Lung (tissue), 12 donors: ENCODE results near the gene SSR1. TPM values are rescaled to one million over a fixed set of nuclear protein-coding genes. Genes with fewer than 3 reads are reported as not detected.

ENCODE experiments used
- ATAC-seq: fragments of 200-7000 bp; cut with Tn5 transposase; one replicate; pipeline ENCODE4 v1.9.1; 2020; ENCODE audit warnings: moderate number of reproducible peaks; ENCODE audit not compliant: insufficient read depth, low FRiP score
- DNase-seq, 3 donors: peaks; one replicate each; pipeline ENCODE4 v3.0.0-alpha.2; 2013 to 2017
- H3K27ac ChIP-seq, 2 donors: one replicate each; pipeline ENCODE4 v1.5.1; 2013; ENCODE audit warnings: mild to moderate bottlenecking in 2 of 2, moderate library complexity in 2 of 2, control low read depth in 1 of 2, inconsistent platforms in 1 of 2, low read depth in 1 of 2, low read length in 1 of 2
- H3K27me3 ChIP-seq, 3 donors: one replicate each; pipeline ENCODE4 v1.5.1; 2013; ENCODE audit warnings: low read length in 2 of 3; ENCODE audit not compliant: control insufficient read depth in 3 of 3, insufficient read depth in 3 of 3
- H3K36me3 ChIP-seq, 4 donors: one replicate each; pipeline ENCODE4 v1.5.1; 2013; ENCODE audit warnings: low read length in 4 of 4, mild to moderate bottlenecking in 1 of 4, moderate library complexity in 1 of 4; ENCODE audit not compliant: control insufficient read depth in 4 of 4, insufficient read depth in 4 of 4
- H3K4me1 ChIP-seq, 5 donors: one replicate each; pipeline ENCODE4 v1.5.1; 2013; ENCODE audit warnings: low read length in 5 of 5, mild to moderate bottlenecking in 2 of 5, moderate library complexity in 1 of 5; ENCODE audit not compliant: control insufficient read depth in 5 of 5, insufficient read depth in 5 of 5
- H3K4me3 ChIP-seq: one replicate; pipeline ENCODE4 v1.5.1; 2013; ENCODE audit warnings: mild to moderate bottlenecking, control low read depth, moderate library complexity
- H3K9ac ChIP-seq, 2 donors: one replicate each; pipeline ENCODE4 v1.5.1; 2013; ENCODE audit warnings: low read length in 2 of 2, control low read depth in 1 of 2; ENCODE audit not compliant: insufficient read depth in 1 of 2
- H3K9me3 ChIP-seq, 4 donors: one replicate each; pipeline ENCODE4 v1.5.1; 2013; ENCODE audit warnings: low read length in 3 of 4, mild to moderate bottlenecking in 1 of 4, moderate library complexity in 1 of 4; ENCODE audit not compliant: control insufficient read depth in 4 of 4, insufficient read depth in 3 of 4
- CTCF ChIP-seq: IDR thresholded peaks from 2 replicates; pipeline ENCODE4 v1.5.1; 2012; ENCODE audit warnings: mild to moderate bottlenecking; ENCODE audit errors: control extremely low read depth, extremely low read depth
- WGBS, 2 donors: extraction: QIAGEN DNeasy Blood & Tissue Kit; methylation state at CpG; one replicate each; pipeline ENCODE4 v1.1.7; 2013; 5-methylcytosine and 5-hydroxymethylcytosine counted together
- polyA plus RNA-seq, 2 donors: library from polyadenylated mRNA; stranded (reverse); fragments of 200-250 nt; gene quantifications; one replicate each; pipeline ENCODE4 v1.2.1, GENCODE V29; 2013
- total RNA-seq, 2 donors: library from RNA; depleted of rRNA in 1 of 2; stranded (reverse); fragments of >200 nt in 1 of 2; gene quantifications; one replicate each; pipeline ENCODE4 v1.2.1, GENCODE V29; 2014 to 2021
- donor health status: control.
- donor health status: control.
- donor health status: Bipolar disorder and iron deficiency.
- donor health status: healthy.
- donor health status: DM: yes; HTN: yes; CAD: no.

SSR1 gene
- total and polyA plus RNA-seq, 4 donors, result 22.4 to 150 (median 90.1) TPM

DNA sequence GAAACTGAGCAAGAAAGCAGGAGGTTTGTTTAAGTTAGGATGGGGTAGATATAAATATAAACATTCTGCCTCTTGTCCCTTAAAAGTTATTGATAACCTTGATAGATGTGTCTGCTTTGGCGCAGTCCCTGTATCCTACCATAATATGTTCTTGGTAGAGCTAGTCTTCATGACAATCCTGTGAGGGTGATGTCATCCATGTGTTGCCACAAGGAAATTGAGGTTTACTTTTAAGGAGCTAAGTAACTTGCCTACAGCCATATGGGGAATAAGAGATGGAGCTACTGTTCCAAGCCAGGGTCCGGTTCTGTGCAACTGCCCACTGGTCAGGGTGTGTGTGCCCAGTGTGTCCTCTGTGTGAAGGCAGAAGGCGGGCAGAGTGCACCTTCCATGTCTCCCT is 78.5 kb downstream of the SSR1 start:
- H3K9ac ChIP-seq, result no peak overlapping the region
- no peak overlapping the region for H3K27ac ChIP-seq
- H3K4me3 ChIP-seq, result no peak overlapping the region
- no peak for ATAC-seq
- no peak for TF ChIP-seq CTCF
- peaks cover 0 to 8% (median 4%) of the 10 kb centered on the region in 5 donors for H3K4me1 ChIP-seq
- 95 to 97% methylated on average over 3 of the region's 3 CpGs for WGBS, 2 donors
- H3K36me3 ChIP-seq, result peaks cover 16 to 49% (median 25%) of the 10 kb centered on the region in 4 donors
- no peak for DNase-seq
- no peaks in the 10 kb centered on the region for H3K27me3 ChIP-seq
- H3K9me3 ChIP-seq, result no peaks in the 10 kb centered on the region

GRCh38 chr6:7232351-7232750 is 80.6 kb downstream of the SSR1 start:
- no peak for ATAC-seq
- H3K27me3 ChIP-seq, result no peaks in the 10 kb centered on the region
- H3K4me3 ChIP-seq, result no peak overlapping the region
- no peaks in the 10 kb centered on the region for H3K9me3 ChIP-seq
- 54% methylated on average over 2 of the region's 2 CpGs for WGBS, 2 donors
- no peak overlapping the region for H3K27ac ChIP-seq
- no peak overlapping the region for H3K9ac ChIP-seq
- no peak for TF ChIP-seq CTCF
- peaks cover 20 to 58% (median 30%) of the 10 kb centered on the region in 4 donors for H3K36me3 ChIP-seq
- peak in 2 of 3 donors; percentile 34 to 53 for DNase-seq
- peaks cover 0 to 8% (median 4%) of the 10 kb centered on the region in 5 donors for H3K4me1 ChIP-seq

DNA sequence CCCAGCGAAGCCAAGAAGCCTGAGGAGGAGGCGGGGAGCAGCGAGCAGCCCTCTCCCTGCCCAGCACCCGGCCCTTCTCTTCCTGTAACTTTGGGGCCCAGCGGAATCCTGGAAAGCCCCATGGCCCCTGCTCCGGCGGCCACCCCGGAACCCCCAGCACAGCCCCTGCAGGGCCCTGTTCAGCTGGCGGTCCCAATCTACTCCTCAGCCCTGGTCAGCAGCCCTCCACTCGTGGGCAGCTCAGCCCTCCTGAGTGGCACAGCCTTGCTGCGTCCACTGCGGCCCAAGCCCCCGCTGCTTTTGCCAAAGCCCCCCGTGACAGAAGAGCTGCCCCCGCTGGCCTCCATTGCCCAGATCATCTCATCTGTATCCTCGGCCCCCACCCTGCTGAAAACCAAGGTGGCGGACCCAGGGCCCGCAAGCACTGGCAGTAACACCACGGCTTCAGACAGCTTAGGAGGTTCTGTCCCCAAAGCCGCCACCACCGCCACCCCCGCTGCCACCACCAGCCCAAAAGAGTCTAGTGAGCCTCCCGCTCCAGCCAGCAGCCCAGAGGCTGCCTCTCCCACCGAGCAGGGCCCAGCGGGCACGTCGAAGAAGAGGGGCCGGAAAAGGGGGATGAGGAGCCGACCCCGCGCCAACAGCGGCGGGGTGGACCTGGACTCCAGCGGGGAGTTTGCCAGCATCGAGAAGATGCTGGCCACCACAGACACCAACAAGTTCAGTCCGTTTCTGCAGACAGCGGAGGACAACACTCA is 81.9 kb downstream of the SSR1 start:
- peaks cover 0 to 2% (median 0%) of the 10 kb centered on the region in 4 donors for H3K9me3 ChIP-seq
- H3K9ac ChIP-seq, result no peak overlapping the region
- H3K27me3 ChIP-seq, result no peaks in the 10 kb centered on the region
- WGBS, 2 donors, result 97 to 98% methylated on average over 37 of the region's 37 CpGs
- no peak for TF ChIP-seq CTCF
- no peak overlapping the region for H3K4me3 ChIP-seq
- ATAC-seq (no peak), DNase-seq (no peak)
- H3K27ac ChIP-seq, result no peak overlapping the region
- H3K36me3 ChIP-seq, result peaks cover 26 to 65% (median 37%) of the 10 kb centered on the region in 4 donors
- H3K4me1 ChIP-seq, result peaks cover 0 to 8% (median 4%) of the 10 kb centered on the region in 5 donors

DNA sequence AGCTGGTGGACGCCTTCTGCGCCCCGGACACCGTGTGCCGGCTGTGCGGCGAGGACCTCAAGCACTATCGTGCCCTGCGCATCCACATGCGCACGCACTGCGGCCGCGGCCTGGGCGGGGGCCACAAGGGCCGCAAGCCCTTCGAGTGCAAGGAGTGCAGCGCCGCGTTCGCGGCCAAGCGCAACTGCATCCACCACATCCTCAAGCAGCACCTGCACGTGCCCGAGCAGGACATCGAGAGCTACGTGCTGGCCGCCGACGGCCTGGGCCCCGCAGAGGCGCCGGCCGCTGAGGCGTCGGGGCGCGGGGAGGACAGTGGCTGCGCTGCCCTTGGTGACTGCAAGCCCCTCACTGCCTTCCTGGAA is 82.7 kb downstream of the SSR1 start:
- Histone ChIP-seq H3K27me3 (no peaks in the 10 kb centered on the region), H3K9ac (no peak overlapping the region), H3K27ac (no peak overlapping the region), H3K4me1 (peaks cover 0 to 8% (median 2%) of the 10 kb centered on the region in 5 donors), H3K36me3 (peaks cover 30 to 66% (median 43%) of the 10 kb centered on the region in 4 donors), H3K4me3 (no peak overlapping the region), H3K9me3 (peaks cover 0 to 2% (median 0%) of the 10 kb centered on the region in 4 donors)
- no peak for TF ChIP-seq CTCF
- no peak for DNase-seq
- WGBS, 2 donors, result 97% methylated on average over 30 to 39 of the region's 39 CpGs
- ATAC-seq, result no peak
